Measurements from ENCODE around the gene CEP290.
A peak's percentile ranks its signal among the peaks of the same experiment; 100 is the strongest.
"Not testable (repeated sequence)": the region's sequence is repeated elsewhere in the genome, so short reads cannot be mapped to it uniquely, and the experiment has no call there.

Gene CEP290

GRCh38 chr12:88144546-88145468, 2.9 kb upstream of the CEP290 start:
- DNase-seq (ENCODE audit: low spot score), result no peak

- DNase-seq (ENCODE audit: low spot score), result no peak
These were observed 2.1 kb upstream of the CEP290 start for GRCh38 chr12:88144037-88144436.

- no peak for DNase-seq (ENCODE audit: low spot score)
These were observed 713 bp upstream of the CEP290 start for GRCh38 chr12:88142610-88142991.

DNA sequence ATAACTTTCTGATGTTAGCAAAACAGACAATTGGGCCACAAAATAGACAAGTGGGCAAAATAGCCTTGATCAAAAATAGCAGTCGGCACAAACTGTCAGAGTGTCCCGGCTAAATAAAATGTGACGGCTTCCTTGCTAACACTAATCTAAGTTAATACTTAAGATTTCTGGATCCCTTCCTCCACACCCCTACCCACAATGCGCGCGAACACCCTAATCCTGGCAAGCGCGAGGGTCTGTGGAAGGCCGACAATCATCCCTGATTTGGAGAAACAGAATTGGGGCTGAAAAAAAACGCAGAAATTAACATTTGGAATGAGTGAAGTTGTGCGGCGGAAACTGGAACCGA, 489 bp downstream of the CEP290 start:
- no peak for DNase-seq (ENCODE audit: low spot score)

- not testable (repeated sequence) for DNase-seq (ENCODE audit: low spot score)
These were observed 2.2 kb downstream of the CEP290 start for GRCh38 chr12:88139711-88140110.

GRCh38 chr12:88133181-88133580, 8.7 kb downstream of the CEP290 start:
- DNase-seq (ENCODE audit: low spot score), result not testable (repeated sequence)

GRCh38 chr12:88132392-88132791, 9.5 kb downstream of the CEP290 start:
- no peak for DNase-seq (ENCODE audit: low spot score)

DNA sequence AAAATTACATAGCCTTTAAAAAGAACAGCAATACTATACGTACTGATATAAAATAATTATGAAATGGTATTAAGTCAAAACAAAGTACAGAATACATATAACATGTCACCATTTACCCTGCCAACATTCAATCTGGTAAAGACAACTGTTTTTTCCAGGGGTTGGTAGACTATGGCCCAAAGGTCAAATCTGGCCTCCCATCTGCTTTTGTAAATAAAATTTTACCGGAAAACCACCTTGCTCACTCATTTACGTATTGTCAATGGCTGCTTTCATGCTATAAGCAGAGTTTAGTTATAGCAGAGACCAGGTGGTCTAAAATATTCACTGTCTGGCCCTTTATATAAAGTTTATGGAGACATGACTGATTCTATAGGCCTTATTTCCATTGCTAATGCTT, 14.0 kb downstream of the CEP290 start:
- no peak for DNase-seq (ENCODE audit: low spot score)

GRCh38 chr12:88127099-88127498, 14.8 kb downstream of the CEP290 start:
- DNase-seq (ENCODE audit: low spot score), result no peak

GRCh38 chr12:88122666-88123065, 19.2 kb downstream of the CEP290 start:
- DNase-seq (ENCODE audit: low spot score), result no peak

DNA sequence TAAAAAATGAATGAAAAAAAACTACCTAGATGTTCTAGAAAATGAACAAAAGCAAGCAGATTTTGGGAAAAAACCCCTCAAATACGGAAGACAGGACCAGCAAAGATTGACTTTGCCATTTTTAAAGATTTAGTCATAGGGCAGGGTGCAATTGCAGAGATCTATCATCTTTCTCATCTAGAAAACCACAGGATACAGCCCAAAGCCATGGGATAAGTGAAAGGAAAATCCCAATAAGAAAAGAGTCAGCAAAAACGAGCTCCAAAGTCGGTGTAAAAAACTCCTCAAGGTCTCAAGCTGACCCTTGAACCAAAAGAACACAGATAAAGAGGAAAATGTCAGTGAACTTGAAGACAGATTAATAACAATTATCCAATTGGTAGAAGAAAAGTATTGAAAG, 28.0 kb downstream of the CEP290 start:
- peak; percentile 5 for DNase-seq (ENCODE audit: low spot score)

GRCh38 chr12:88111074-88111652, 30.7 kb downstream of the CEP290 start:
- DNase-seq (ENCODE audit: low spot score), result peak; percentile 6

- DNase-seq (ENCODE audit: low spot score), result peak; percentile 3
These were observed 33.9 kb downstream of the CEP290 start for GRCh38 chr12:88108021-88108420.

- no peak for DNase-seq (ENCODE audit: low spot score)
These were observed 48.3 kb downstream of the CEP290 start for GRCh38 chr12:88093573-88093972.

GRCh38 chr12:88092771-88093170, 49.1 kb downstream of the CEP290 start:
- DNase-seq (ENCODE audit: low spot score), result no peak

- no peak for DNase-seq (ENCODE audit: low spot score)
These were observed 57.7 kb downstream of the CEP290 start for GRCh38 chr12:88084210-88084609.

DNA sequence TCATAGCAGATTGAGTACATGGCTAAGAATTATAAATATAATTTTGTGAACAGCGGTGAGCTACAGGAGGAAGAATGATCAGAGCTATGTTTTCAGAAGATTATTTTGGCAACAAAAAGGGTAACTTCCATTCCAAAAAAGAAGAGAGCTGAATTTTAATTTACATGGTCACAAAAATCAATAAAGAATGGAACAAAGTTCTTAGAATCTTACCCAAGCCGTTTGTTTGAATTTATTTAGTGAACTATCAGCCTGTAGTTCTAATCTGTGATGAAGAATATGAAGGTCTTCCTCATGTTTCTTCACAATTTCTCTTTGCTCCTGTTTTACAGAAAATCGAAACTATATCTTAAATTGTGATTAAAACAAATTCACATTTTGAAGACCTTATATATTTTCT, 58.3 kb downstream of the CEP290 start:
- no peak for DNase-seq (ENCODE audit: low spot score)

GRCh38 chr12:88081247-88081646, 60.6 kb downstream of the CEP290 start:
- no peak for DNase-seq (ENCODE audit: low spot score)

- no peak for DNase-seq (ENCODE audit: low spot score)
These were observed 74.6 kb downstream of the CEP290 start for GRCh38 chr12:88067301-88067700.

DNA sequence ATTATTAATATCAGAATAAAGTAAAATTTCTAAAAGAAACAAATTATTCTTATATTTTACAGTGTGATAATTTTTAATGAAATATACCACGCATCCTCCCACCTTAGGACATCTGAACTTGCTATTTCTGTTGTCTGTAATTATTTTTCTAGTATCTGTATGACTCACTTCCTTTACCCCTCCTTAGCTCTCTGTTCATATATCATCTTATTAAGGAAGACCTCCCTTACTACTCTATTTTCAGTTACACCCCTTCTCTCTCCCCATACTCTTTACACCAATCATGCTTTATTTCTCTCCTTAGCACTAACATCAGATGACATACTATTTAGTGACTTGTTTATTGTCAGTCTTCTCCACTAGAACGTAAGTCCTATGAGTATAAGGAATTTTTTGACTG, 78.5 kb downstream of the CEP290 start:
- DNase-seq (ENCODE audit: low spot score), result no peak

GRCh38 chr12:88062474-88062873, 79.4 kb downstream of the CEP290 start:
- DNase-seq (ENCODE audit: low spot score), result no peak

DNA sequence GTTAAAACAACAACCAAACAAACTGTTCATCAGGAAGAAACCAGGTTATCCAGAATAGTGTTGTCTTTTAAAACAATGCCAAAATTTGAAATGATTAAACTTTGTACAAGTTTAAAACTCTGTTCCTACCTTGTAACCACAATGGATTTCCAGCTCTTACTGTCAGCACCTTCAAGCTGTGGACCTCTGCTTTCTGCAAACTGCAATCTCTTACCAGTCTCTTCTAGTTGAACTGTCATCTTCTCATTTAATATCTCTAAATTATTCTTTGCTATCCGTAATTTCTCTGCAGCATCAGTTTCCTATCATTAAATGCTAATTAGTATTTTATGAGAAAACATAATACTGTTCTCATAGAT, 83.2 kb downstream of the CEP290 start:
- no peak for DNase-seq (ENCODE audit: low spot score)

DNA sequence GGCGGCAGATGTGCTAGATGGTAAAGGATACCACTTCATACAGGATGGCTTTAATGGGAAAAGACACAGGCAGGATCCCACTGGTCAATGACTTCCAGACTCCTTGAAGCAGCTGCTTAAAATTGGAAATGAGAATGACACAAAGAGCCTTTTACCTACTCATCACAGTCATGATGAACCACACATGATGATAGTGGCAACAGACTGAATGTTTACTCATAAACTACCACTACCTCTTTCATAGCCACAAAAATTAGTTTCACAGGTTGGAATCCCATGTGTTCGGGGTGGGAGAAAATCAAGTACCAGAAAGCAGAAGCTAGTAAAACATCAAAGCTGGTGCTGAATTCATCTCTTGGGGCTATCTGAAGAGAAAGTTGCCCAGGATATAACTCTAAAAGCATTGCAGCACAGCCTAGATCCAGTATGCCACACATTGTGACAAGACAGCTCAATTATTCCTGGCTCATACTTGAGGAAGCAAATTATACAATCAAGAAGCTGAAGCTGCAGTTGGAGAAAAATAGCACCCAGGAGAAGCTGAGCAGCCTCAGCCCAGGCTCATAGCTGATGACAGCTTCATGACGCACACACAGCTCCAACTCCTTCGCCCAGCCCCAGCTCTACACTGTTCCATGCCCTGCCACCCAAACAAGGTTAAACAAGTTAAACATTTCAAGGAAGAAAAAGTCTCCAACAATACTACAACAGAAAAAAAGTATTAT, 83.7 kb downstream of the CEP290 start:
- no peak for DNase-seq (ENCODE audit: low spot score)

Data from AG08396 (cell line).